H1 (cell line): ENCODE results near the gene VIM. TPM values are rescaled to one million over a fixed set of nuclear protein-coding genes. Genes with fewer than 3 reads are reported as not detected.

Experiments
- BACH1 ChIP-seq: IDR thresholded peaks from 2 replicates; pipeline ENCODE4 v1.6.1; 2012; ENCODE audit warnings: low read length, improper control_type of control experiment
- CHD7 ChIP-seq: fragments of 300-600 bp; sonication (generic); IDR thresholded peaks from 2 replicates; pipeline ENCODE4 v1.7.1; 2012; ENCODE audit warnings: low read length, moderate library complexity, mild to moderate bottlenecking, inconsistent platforms; ENCODE audit not compliant: insufficient replicate concordance
- CTCF ChIP-seq, 3 experiments: IDR thresholded peaks; 1 replicate in 2 of 3; 2 replicates in 1 of 3; pipeline versions ENCODE4 v1.5.1 to v1.6.1; 2011; ENCODE audit warnings: low read length in 3 of 3, mild to moderate bottlenecking in 3 of 3, inconsistent platforms in 2 of 3, low read depth in 1 of 3, moderate library complexity in 1 of 3; ENCODE audit not compliant: insufficient read depth in 1 of 3; ENCODE audit errors: control extremely low read depth in 1 of 3
- E2F6 ChIP-seq: IDR thresholded peaks from 2 replicates; pipeline ENCODE4 v1.6.1; 2012; ENCODE audit warnings: inconsistent platforms
- EGR1 ChIP-seq: IDR thresholded peaks from 2 replicates; pipeline ENCODE4 v1.6.1; 2011; ENCODE audit warnings: low read depth, low read length, borderline replicate concordance
- RAD21 ChIP-seq, 2 experiments: IDR thresholded peaks in 1 of 2; conservative IDR thresholded peaks in 1 of 2; 2 replicates each; pipeline ENCODE4 v1.6.1; 2011; ENCODE audit warnings: low read depth in 2 of 2, low read length in 2 of 2, improper control_type of control experiment in 1 of 2, inconsistent platforms in 1 of 2, mild to moderate bottlenecking in 1 of 2, moderate library complexity in 1 of 2
- SIRT6 ChIP-seq: IDR thresholded peaks from one replicate; pipeline ENCODE4 v1.7.1; 2012; ENCODE audit warnings: low read length, inconsistent platforms
- polyA plus RNA-seq, 7 experiments: library from polyadenylated mRNA; depleted of rRNA in 3 of 7; stranded (reverse) in 5 of 7; unstranded in 2 of 7; fragments of >200 nt in 5 of 7; fragments of 200-250 nt in 2 of 7; gene quantifications; 1 replicate in 5 of 7; 2 replicates in 1 of 7; 4 replicates in 1 of 7; pipeline versions ENCODE4 v1.2.1 to v1.2.3, GENCODE V29; 2011 to 2013; ENCODE audit warnings: missing spikeins in 2 of 7, mixed read lengths in 2 of 7
- total RNA-seq: library from RNA; stranded (reverse); fragmentation: NEBNext Ultra II Directional; extraction: Animal tissue kit (Norgen Biotek cat#: 25700); gene quantifications from 2 replicates; pipeline ENCODE4 v1.2.1, GENCODE V29; 2021

The VIM gene
- total and polyA plus RNA-seq, 2 of the 8 experiments (the other 6 are each of a cell fraction or from before 2014, with no cell fraction given): 347 to 372 TPM

- TF ChIP-seq CHD7 (no peak), CTCF (IDR thresholded peaks at IDR 0.05; ENCODE audit: control extremely low read depth in 1 of 3, insufficient read depth in 1 of 3, low read depth in 1 of 3, low read length in 3 of 3) (peak in 2 of 3 experiments; percentile 37 to 54; a peak in 2 of 4 replicates), RAD21 (IDR thresholded peaks at IDR 0.05 in 1 of 2, conservative IDR thresholded peaks at IDR 0.05 in 1 of 2; ENCODE audit: low read depth in 2 of 2, low read length in 2 of 2) (peak; percentile 70 to 79), BACH1 (no peak), E2F6 (no peak), SIRT6 (no peak), EGR1 (no peak)
Measured at GRCh38 chr10:17249820-17250219, 21.8 kb downstream of the VIM start (continued).
